ENCODE results near the gene INO80D. TPM values are rescaled to one million over a fixed set of nuclear protein-coding genes. Genes with fewer than 3 reads are reported as not detected.

INO80D gene
- total RNA-seq, 6 experiments from 2014 or later = 11.3 to 13.1 (median 12.0) TPM

DNA sequence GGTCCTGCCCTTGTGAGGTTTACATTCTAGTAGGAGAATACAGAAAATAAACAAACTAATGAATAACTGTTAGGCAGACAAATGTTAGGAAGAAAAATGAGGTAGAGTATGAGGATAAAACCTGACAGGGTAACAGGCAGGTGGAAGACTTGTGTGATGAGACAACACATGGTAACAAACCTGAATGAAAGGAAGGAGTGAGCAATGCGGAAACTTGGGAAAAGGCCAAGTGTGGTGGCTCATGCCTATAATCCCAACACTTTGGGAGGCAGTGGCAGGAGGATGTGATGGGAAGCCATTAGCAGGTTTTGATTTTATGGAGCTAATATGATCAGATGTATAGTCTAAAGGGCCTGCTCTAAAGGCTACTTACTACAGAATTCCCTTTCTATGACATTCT, 74.2 kb downstream of the INO80D start:
- H3K36me3 Mint-ChIP-seq (ENCODE audit: low read depth) = peaks cover 48% of the 10 kb centered on the region
- DNase-seq = no peak
- H3K27me3 Mint-ChIP-seq (ENCODE audit: insufficient read depth) = peaks cover 1% of the 10 kb centered on the region; the same call in 1 of the 2 replicates
- no peaks in the 10 kb centered on the region for H3K4me1 Mint-ChIP-seq (ENCODE audit: low read depth)
- no peak overlapping the region for H3K27ac Mint-ChIP-seq
- TF ChIP-seq, protein P1, sequence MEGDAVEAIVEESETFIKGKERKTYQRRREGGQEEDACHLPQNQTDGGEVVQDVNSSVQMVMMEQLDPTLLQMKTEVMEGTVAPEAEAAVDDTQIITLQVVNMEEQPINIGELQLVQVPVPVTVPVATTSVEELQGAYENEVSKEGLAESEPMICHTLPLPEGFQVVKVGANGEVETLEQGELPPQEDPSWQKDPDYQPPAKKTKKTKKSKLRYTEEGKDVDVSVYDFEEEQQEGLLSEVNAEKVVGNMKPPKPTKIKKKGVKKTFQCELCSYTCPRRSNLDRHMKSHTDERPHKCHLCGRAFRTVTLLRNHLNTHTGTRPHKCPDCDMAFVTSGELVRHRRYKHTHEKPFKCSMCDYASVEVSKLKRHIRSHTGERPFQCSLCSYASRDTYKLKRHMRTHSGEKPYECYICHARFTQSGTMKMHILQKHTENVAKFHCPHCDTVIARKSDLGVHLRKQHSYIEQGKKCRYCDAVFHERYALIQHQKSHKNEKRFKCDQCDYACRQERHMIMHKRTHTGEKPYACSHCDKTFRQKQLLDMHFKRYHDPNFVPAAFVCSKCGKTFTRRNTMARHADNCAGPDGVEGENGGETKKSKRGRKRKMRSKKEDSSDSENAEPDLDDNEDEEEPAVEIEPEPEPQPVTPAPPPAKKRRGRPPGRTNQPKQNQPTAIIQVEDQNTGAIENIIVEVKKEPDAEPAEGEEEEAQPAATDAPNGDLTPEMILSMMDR (IDR thresholded peaks at IDR 0.05) = no peak
- no peak overlapping the region for H3K4me3 Mint-ChIP-seq
- no peaks in the 10 kb centered on the region for H3K9me3 Mint-ChIP-seq

DNA sequence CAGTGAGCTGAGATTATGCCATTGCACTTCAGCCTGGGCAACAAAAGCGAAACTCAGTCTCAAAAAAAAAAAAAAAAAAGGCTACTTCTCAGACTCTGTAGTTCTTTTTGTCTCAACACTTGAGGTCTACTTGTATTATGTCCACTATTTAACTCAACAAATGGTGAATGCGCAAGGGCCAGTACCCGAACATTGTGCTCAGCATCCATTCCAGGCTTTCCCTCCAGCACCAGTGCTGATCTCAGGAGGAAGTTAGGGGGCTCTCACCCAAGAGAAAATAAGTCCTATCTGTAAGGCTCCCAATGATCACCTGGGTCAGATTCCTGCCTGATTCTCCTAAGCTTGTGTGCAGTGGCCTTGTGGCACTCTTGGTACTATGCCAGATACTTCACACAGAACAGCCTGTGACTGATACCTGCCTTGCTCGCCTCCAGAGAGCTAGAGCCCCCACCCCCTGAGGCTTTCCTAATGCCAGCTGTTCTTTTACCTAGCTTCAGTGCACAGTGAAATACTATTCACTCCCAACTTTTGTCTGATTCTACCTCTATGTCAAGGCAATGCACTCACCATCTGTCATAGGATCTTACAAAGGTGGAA, 74.9 kb downstream of the INO80D start:
- TF ChIP-seq, protein P1 (IDR thresholded peaks at IDR 0.05) = no peak
- Mint-ChIP-seq H3K9me3 (no peaks in the 10 kb centered on the region), H3K4me1 (ENCODE audit: low read depth) (no peaks in the 10 kb centered on the region), H3K4me3 (no peak overlapping the region), H3K36me3 (ENCODE audit: low read depth) (peaks cover 42% of the 10 kb centered on the region), H3K27me3 (ENCODE audit: insufficient read depth) (peaks cover 1% of the 10 kb centered on the region; the same call in 1 of the 2 replicates), H3K27ac (no peak overlapping the region)
- DNase-seq = no peak

DNA sequence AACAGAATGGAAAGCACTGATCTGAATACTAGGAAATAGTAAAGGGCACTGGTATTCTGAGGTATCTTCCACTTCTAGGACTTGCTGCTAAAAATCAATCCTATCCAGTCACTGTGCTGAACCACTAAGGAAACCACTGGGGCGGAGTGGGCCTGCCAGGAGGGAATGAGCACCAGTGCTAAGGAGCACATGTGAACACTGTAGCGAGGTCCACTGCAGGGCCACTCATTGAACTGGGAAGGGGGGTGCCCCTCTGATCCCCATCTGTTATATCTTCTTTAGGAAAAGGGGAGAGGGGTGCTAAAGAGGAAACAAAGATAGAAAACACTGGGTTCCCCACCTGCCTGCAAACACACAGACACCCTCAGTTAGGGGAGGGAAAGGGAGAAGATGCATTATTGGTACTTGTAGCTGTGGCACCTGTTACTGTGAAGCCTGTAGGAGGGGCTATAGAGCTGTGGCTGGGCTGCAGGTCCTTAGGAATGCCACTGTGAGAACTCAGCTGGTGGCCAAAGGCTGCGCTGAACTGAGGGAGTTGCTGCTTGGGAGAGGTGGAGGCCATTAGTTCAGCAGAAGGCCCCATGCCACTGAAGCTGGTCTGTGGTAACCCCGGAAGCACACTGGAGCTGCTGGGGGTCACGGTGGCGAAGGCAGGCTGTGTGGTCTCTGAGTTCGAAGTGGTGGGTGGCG, 81.8 kb downstream of the INO80D start:
- H3K27ac Mint-ChIP-seq = no peak overlapping the region
- H3K27me3 Mint-ChIP-seq (ENCODE audit: insufficient read depth) = no peaks in the 10 kb centered on the region
- DNase-seq = peak; percentile 12
- peaks cover 15% of the 10 kb centered on the region for H3K4me1 Mint-ChIP-seq (ENCODE audit: low read depth)
- TF ChIP-seq, protein P1 (IDR thresholded peaks at IDR 0.05) = peak; percentile 44; the same call in 1 of the 2 replicates
- H3K36me3 Mint-ChIP-seq (ENCODE audit: low read depth) = peaks cover 27% of the 10 kb centered on the region
- no peaks in the 10 kb centered on the region for H3K9me3 Mint-ChIP-seq
- H3K4me3 Mint-ChIP-seq = no peak overlapping the region

DNA sequence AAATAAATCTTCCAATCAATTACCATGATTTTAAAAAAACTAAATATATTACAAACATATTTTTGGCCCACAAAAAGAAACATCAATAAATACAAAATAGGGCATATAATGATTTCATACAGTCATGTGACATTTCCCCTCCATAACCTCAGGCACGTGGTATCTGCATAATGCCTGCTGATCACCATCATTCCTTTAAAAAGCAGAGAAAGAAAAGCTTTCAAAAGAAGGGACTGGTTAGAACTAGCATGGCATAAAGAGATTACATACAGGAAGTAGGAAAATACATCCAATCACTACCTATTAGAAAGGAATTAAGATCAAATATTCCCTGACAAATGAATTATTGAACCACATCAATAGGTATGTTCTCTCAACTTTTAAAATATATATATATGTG, 83.5 kb downstream of the INO80D start:
- TF ChIP-seq, protein P1 (IDR thresholded peaks at IDR 0.05) = no peak
- DNase-seq = no peak
- Mint-ChIP-seq H3K9me3 (no peaks in the 10 kb centered on the region), H3K27ac (no peak overlapping the region), H3K36me3 (ENCODE audit: low read depth) (peaks cover 25% of the 10 kb centered on the region), H3K4me3 (no peak overlapping the region), H3K27me3 (ENCODE audit: insufficient read depth) (no peaks in the 10 kb centered on the region), H3K4me1 (ENCODE audit: low read depth) (peaks cover 22% of the 10 kb centered on the region)

DNA sequence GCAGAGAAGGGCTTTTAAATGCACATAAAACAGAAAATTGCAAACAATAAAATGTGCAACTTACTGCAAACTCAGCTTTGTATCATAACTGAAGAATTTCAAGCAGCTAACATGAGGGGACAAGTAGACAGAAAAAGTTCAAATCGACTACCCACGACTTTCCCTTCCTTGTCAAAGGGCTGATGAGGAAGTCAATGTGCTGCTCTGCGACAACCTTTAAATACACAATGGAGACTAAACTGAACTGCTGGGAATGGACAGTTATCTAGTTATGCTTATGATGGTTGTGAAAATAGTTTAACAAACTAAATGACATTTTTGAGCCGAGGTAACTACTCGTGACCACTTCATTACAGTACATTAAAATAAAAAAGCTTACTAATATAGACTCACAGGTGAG, 84.1 kb downstream of the INO80D start:
- TF ChIP-seq, protein P1 (IDR thresholded peaks at IDR 0.05) = no peak
- Mint-ChIP-seq H3K27ac (no peak overlapping the region), H3K9me3 (no peaks in the 10 kb centered on the region), H3K36me3 (ENCODE audit: low read depth) (peaks cover 20% of the 10 kb centered on the region), H3K4me1 (ENCODE audit: low read depth) (peaks cover 22% of the 10 kb centered on the region), H3K4me3 (peak overlapping the region; percentile 21; the same call in 1 of the 2 replicates), H3K27me3 (ENCODE audit: insufficient read depth) (no peaks in the 10 kb centered on the region)
- DNase-seq = no peak
